Heart left ventricle (tissue), 13 donors: Measurements from ENCODE around the gene CSHL1.

Experiments
- POLR2A ChIP-seq, 2 donors: fragments of 450-650 bp; IDR thresholded peaks; one replicate each; pipeline ENCODE4 v1.6.1; 2017; ENCODE audit warnings: antibody characterized with exemption in 2 of 2, mild to moderate bottlenecking in 2 of 2, moderate library complexity in 2 of 2
- TF ChIP-seq, protein P1 (sequence below), 12 donors: fragments of 200-600 bp; sonication (generic) in 4 of 12; IDR thresholded peaks; one replicate each; pipeline versions ENCODE4 v1.5.0 to v1.8.0; 2018 to 2022; ENCODE audit warnings: antibody characterized with exemption in 12 of 12, mild to moderate bottlenecking in 5 of 12
- donor health status: ischemic (EF 13 %, LVEDD 7.1; RV severe dilation, severe dysfunction).
- donor health status: DM: no; HTN: yes; CAD: no.
- donor health status: DM: no; HTN: no; CAD: no.
- donor health status: ischemic (EF 25% LVEDD 6.9; RV normal size, moderate dysfunction).
- donor health status: ischemic (EF 25% LVEDD 5.7; RV mildly dilated, moderate dysfunction).
- donor health status: ischemic (EF 35%, LVEDD 5.7; RV mildly dilated, moderate dysfunction).
- donor health status: nonischemic (EF 11% LVEDD 7.7; RV severe dilation, severe dysfunction).
- donor health status: DM: yes; HTN: yes; CAD: no.
- donor health status: PGD.
- donor health status: ischemic (EF 29% LVEDD 5.4; RV normal size, mild dysfunction).
- donor health status: nonischemic (EF 23%, LVEDD 6.1; RV moderate dilation, normal function).

DNA sequence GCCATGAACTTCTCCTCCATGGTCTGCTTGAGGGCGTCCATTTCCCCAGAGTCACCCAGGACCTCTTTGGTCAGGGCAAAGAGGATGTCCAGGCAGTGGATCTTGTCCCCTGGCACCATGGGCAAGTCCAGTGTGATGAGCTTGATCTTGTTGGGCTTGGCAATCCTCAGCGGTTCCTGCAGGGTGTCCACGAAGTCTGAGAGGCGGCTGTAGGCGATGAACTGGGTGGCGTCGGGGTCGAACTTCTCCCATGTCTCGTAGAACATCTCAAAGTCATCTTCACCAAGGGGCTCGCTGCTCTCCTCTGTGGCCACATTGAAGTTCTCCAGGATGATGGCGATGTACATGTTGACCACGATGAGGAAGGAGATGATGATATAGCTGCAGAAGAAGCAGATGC is 30.1 kb upstream of the CSHL1 start:
- TF ChIP-seq, protein P1, sequence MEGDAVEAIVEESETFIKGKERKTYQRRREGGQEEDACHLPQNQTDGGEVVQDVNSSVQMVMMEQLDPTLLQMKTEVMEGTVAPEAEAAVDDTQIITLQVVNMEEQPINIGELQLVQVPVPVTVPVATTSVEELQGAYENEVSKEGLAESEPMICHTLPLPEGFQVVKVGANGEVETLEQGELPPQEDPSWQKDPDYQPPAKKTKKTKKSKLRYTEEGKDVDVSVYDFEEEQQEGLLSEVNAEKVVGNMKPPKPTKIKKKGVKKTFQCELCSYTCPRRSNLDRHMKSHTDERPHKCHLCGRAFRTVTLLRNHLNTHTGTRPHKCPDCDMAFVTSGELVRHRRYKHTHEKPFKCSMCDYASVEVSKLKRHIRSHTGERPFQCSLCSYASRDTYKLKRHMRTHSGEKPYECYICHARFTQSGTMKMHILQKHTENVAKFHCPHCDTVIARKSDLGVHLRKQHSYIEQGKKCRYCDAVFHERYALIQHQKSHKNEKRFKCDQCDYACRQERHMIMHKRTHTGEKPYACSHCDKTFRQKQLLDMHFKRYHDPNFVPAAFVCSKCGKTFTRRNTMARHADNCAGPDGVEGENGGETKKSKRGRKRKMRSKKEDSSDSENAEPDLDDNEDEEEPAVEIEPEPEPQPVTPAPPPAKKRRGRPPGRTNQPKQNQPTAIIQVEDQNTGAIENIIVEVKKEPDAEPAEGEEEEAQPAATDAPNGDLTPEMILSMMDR (IDR thresholded peaks at IDR 0.05) = no peak
- TF ChIP-seq POLR2A (IDR thresholded peaks at IDR 0.05) = no peak
